Measurements from ENCODE around the gene WDR91. TPM values are rescaled to one million over a fixed set of nuclear protein-coding genes. Genes with fewer than 3 reads are reported as not detected.
"Not testable (repeated sequence)": the region's sequence is repeated elsewhere in the genome, so short reads cannot be mapped to it uniquely, and the experiment has no call there.

The WDR91 gene
- total and polyA plus RNA-seq, 4 donors = 5.8 to 19.0 (median 9.2) TPM

- no peak for TF ChIP-seq CTCF (IDR thresholded peaks at IDR 0.05; ENCODE audit: low read depth, low read length, missing input control)
- TF ChIP-seq ATF3 (IDR thresholded peaks at IDR 0.05) = no peak
- TF ChIP-seq EGR1 (IDR thresholded peaks at IDR 0.05; ENCODE audit: low read depth in 2 of 2) = no peak
- TF ChIP-seq JUND (IDR thresholded peaks at IDR 0.05) = no peak
- TF ChIP-seq YY1 (IDR thresholded peaks at IDR 0.05) = no peak
- TF ChIP-seq HNF4G (IDR thresholded peaks at IDR 0.05) = no peak
- TF ChIP-seq REST (IDR thresholded peaks at IDR 0.05) = no peak
- TF ChIP-seq GABPA (IDR thresholded peaks at IDR 0.05 in 1 of 2, conservative IDR thresholded peaks at IDR 0.05 in 1 of 2) = no peak
- no peak for TF ChIP-seq FOXA2 (IDR thresholded peaks at IDR 0.05)
- TF ChIP-seq MAX (IDR thresholded peaks at IDR 0.05) = no peak
- TF ChIP-seq NR2F2 (IDR thresholded peaks at IDR 0.05) = no peak
- no peak for TF ChIP-seq HNF4A (conservative IDR thresholded peaks at IDR 0.05)
- no peak for TF ChIP-seq FOXA1 (IDR thresholded peaks at IDR 0.05)
- TF ChIP-seq ZBTB33 (IDR thresholded peaks at IDR 0.05) = no peak
- no peak for TF ChIP-seq RXRA (IDR thresholded peaks at IDR 0.05)
- no peak for TF ChIP-seq TAF1 (conservative IDR thresholded peaks at IDR 0.05)
- no peak overlapping the region for H3K4me3 ChIP-seq (ENCODE audit: low read depth in 1 of 3, low read length in 3 of 3)
- WGBS = 62% methylated on average over 4 of the region's 4 CpGs
- no peak overlapping the region for H3K27ac ChIP-seq (ENCODE audit: low read depth in 1 of 2, low read length in 2 of 2)
- H3K27me3 ChIP-seq (ENCODE audit: control insufficient read depth in 4 of 4, insufficient read depth in 4 of 4, low read length in 3 of 4) = no peaks in the 10 kb centered on the region
- H3K36me3 ChIP-seq (ENCODE audit: control insufficient read depth in 4 of 4, insufficient read depth in 3 of 4, low read depth in 1 of 4, low read length in 3 of 4) = no peaks in the 10 kb centered on the region
- no peak overlapping the region for H3K9ac ChIP-seq (ENCODE audit: low read depth in 1 of 2, low read length in 2 of 2)
- no peak for DNase-seq (ENCODE audit: low spot score)
- no peaks in the 10 kb centered on the region for H3K4me1 ChIP-seq (ENCODE audit: control insufficient read depth in 4 of 4, insufficient read depth in 4 of 4, low read length in 3 of 4)
- no peaks in the 10 kb centered on the region for H3K9me3 ChIP-seq (ENCODE audit: control insufficient read depth in 4 of 4, low read length in 3 of 4)
Observed at GRCh38 chr7:135234727-135235126, 23.4 kb upstream of the WDR91 start.

- DNase-seq (ENCODE audit: low spot score); H3K27me3 ChIP-seq (ENCODE audit: control insufficient read depth in 4 of 4, insufficient read depth in 4 of 4, low read length in 3 of 4); H3K36me3 ChIP-seq (ENCODE audit: control insufficient read depth in 4 of 4, insufficient read depth in 3 of 4, low read depth in 1 of 4, low read length in 3 of 4); H3K27ac ChIP-seq (ENCODE audit: low read depth in 1 of 2, low read length in 2 of 2); H3K4me3 ChIP-seq (ENCODE audit: low read depth in 1 of 3, low read length in 3 of 3); H3K4me1 ChIP-seq (ENCODE audit: control insufficient read depth in 4 of 4, insufficient read depth in 4 of 4, low read length in 3 of 4); H3K9me3 ChIP-seq (ENCODE audit: control insufficient read depth in 4 of 4, low read length in 3 of 4); H3K9ac ChIP-seq (ENCODE audit: low read depth in 1 of 2, low read length in 2 of 2): not testable (repeated sequence)
- WGBS = 92% methylated on average over 14 of the region's 14 CpGs
Observed at GRCh38 chr7:135234095-135234494, 22.8 kb upstream of the WDR91 start.

Measured in liver (tissue), 9 donors.